Thyroid gland (tissue), 4 donors: Measurements from ENCODE around the gene RIC8B. TPM values are rescaled to one million over a fixed set of nuclear protein-coding genes. Genes with fewer than 3 reads are reported as not detected.

Experiments used
- DNase-seq, 2 donors: peaks; one replicate each; pipeline ENCODE4 v3.0.0-alpha.2; 2019
- H3K27ac ChIP-seq, 3 donors: fragments of 200-600 bp; sonication (generic); 1 replicate in 2 of 3; 2 replicates in 1 of 3; pipeline ENCODE4 v1.5.1; 2016 to 2019; ENCODE audit warnings: mild to moderate bottlenecking in 1 of 3, moderate library complexity in 1 of 3
- H3K27me3 ChIP-seq: fragments of 200-600 bp; sonication (generic); one replicate; pipeline ENCODE4 v1.5.1; 2019
- H3K36me3 ChIP-seq, 2 donors: fragments of 200-600 bp; sonication (generic); one replicate each; pipeline ENCODE4 v1.5.1; 2016 to 2019
- H3K4me1 ChIP-seq, 2 donors: fragments of 200-600 bp; sonication (generic); one replicate each; pipeline ENCODE4 v1.5.1; 2017 to 2019
- H3K4me3 ChIP-seq, 3 donors: fragments of 200-600 bp; sonication (generic); replicated peaks in 1 of 3; 1 replicate in 2 of 3; 2 replicates in 1 of 3; pipeline ENCODE4 v1.5.1; 2016; ENCODE audit warnings: mild to moderate bottlenecking in 1 of 3
- H3K9me3 ChIP-seq: fragments of 200-600 bp; sonication (generic); one replicate; pipeline ENCODE4 v1.5.1; 2017
- POLR2A ChIP-seq, 2 donors: fragments of 450-650 bp; IDR thresholded peaks; one replicate each; pipeline ENCODE4 v1.6.1; 2017; ENCODE audit warnings: antibody characterized with exemption in 2 of 2, mild to moderate bottlenecking in 2 of 2, moderate library complexity in 1 of 2
- WGBS, 2 donors: methylation state at CpG; one replicate each; pipeline ENCODE4 v1.1.5; 2017; 5-methylcytosine and 5-hydroxymethylcytosine counted together
- intact Hi-C: fragments of 100-400 bp; cut with DNase I; formaldehyde crosslinking; loops from one replicate; pipeline ENCODE4 v1.15.1; 2023
- total RNA-seq, 4 donors: library from RNA; depleted of rRNA; stranded (reverse); fragments of >200 nt; gene quantifications; one replicate each; pipeline ENCODE4 v1.2.3, GENCODE V29; 2016
- TF ChIP-seq, protein P1 (sequence below), 6 experiments: fragments of 200-600 bp in 3 of 6; fragments of 450-650 bp in 3 of 6; sonication (generic) in 3 of 6; IDR thresholded peaks; one replicate each; pipeline ENCODE4 v1.5.1; 2016 to 2019; ENCODE audit warnings: antibody characterized with exemption in 6 of 6, mild to moderate bottlenecking in 2 of 6, inconsistent platforms in 1 of 6, moderate library complexity in 1 of 6

RIC8B gene
- total RNA-seq, 4 donors from 2014 or later = 32.5 to 49.8 (median 41.6) TPM

DNA sequence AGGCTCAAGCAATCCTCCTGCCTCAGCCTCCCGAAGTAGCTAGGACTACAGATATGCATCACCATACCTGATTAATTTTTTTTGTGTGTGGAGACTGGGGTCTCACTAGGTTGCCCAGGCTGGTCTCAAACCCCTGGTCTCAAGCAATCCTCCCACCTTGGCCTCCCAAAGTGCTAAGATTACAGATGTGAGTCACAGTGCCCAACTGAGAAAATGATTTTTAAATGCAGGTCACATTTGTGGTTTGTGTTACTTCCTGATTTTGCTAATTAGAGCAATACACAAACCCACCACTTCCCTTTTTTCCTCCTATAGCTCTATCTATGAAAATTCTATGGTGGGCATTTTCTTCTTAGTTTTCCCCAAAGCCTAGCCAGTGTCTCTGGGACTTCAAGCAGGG lies 135.7 kb downstream of the RIC8B start:
- Histone ChIP-seq H3K4me1 (no peaks in the 10 kb centered on the region), H3K36me3 (no peaks in the 10 kb centered on the region), H3K9me3 (no peaks in the 10 kb centered on the region), H3K27ac (no peak overlapping the region), H3K4me3 (no peak overlapping the region), H3K27me3 (no peaks in the 10 kb centered on the region)
- DNase-seq = no peak
- intact Hi-C loops = no loop called here
- WGBS, 2 donors = 81 to 100% methylated on average over 1 of the region's 1 CpG
- TF ChIP-seq, protein P1, sequence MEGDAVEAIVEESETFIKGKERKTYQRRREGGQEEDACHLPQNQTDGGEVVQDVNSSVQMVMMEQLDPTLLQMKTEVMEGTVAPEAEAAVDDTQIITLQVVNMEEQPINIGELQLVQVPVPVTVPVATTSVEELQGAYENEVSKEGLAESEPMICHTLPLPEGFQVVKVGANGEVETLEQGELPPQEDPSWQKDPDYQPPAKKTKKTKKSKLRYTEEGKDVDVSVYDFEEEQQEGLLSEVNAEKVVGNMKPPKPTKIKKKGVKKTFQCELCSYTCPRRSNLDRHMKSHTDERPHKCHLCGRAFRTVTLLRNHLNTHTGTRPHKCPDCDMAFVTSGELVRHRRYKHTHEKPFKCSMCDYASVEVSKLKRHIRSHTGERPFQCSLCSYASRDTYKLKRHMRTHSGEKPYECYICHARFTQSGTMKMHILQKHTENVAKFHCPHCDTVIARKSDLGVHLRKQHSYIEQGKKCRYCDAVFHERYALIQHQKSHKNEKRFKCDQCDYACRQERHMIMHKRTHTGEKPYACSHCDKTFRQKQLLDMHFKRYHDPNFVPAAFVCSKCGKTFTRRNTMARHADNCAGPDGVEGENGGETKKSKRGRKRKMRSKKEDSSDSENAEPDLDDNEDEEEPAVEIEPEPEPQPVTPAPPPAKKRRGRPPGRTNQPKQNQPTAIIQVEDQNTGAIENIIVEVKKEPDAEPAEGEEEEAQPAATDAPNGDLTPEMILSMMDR (IDR thresholded peaks at IDR 0.05) = no peak
- TF ChIP-seq POLR2A (IDR thresholded peaks at IDR 0.05) = no peak

DNA sequence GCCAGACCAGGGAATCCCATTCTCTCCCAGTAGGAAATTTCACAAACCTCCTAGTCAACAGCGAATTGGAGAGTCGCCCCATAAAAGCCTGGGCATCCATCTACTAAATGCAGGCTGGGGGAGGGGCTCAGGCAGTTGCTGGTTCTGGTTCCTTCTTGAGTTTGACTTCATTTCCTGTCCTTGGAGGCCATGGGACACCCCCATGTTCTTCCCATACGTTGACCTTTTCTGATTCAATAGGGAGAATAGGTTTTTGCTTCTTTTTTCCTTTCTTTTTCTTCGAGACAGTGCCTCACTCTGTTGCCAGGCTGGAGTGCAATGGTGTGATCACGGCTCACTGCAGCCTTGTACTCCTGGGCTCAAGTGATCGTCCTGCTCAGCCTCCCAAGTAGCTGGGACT lies 137.1 kb downstream of the RIC8B start:
- intact Hi-C loops = no loop called here

DNA sequence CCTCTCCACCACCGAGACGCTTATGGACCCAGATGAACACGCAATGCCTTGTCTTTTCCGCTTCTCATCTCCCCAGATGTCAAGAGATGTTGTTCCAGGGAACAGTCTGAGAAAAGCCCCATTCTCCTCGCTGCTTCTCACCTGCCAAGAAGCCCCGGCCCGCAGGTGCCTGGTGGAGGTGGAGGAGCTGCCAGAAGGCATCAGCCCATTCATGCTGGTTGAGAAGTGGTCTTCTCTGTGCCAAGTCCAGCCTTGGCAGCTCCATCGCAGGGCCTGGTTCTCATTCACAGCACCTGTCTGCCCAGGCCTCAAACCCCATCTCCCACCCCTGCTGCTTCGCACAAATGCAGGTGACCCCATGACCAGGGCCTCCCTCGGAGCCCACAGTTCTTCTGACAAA lies 139.0 kb downstream of the RIC8B start:
- no peak for DNase-seq
- 86 to 88% methylated on average over 9 of the region's 10 CpGs for WGBS, 2 donors
- intact Hi-C loops = no loop called here

More for the DNA sequence above, 137.1 kb downstream of the RIC8B start:
- Histone ChIP-seq H3K4me1 (no peaks in the 10 kb centered on the region), H3K9me3 (no peaks in the 10 kb centered on the region), H3K36me3 (no peaks in the 10 kb centered on the region), H3K27ac (no peak overlapping the region), H3K4me3 (no peak overlapping the region), H3K27me3 (no peaks in the 10 kb centered on the region)
- WGBS, 2 donors = 84 to 91% methylated on average over 6 of the region's 6 CpGs
- no peak for TF ChIP-seq POLR2A (IDR thresholded peaks at IDR 0.05)
- TF ChIP-seq, protein P1 (IDR thresholded peaks at IDR 0.05) = no peak
- no peak for DNase-seq

DNA sequence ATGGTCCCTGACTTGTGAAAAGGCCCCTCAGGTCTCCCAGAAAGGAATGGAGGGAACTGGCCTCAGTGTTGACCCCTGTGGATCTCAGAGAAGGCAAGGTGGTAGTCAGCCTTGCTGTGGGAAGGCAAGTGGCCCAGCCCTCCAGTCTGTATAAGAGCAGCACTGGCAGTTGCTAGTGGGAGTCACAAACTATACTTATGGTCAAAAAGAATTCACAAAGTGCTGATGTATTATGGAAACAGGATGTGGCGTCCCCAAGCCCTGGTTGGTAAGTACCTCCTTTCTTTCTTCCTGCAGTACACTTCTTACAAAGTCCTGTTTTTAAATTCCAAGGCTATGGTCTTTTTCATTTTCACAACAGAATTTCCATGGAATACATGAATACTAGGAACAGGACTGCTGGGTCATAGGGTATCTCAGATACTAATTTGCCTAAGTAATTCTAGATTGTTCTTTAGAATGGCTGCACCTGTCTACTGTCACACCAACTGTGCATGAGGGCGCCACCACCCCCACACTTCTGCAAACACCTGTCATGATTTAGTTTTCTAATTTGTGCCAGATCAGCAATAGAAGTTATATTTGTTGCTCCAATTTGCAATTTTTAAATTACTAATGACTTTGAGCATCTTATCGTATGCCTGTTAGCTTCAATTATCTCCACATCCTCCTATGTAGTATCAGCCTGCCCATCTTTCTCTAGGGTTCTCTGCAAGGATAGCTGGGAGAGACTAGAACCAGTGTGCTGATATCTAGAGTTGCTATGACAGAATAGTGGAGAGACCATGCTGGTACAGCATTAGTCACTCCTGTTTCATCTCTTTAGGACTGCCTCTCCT lies 140.5 kb downstream of the RIC8B start:
- Histone ChIP-seq H3K9me3 (no peaks in the 10 kb centered on the region), H3K36me3 (no peaks in the 10 kb centered on the region), H3K27me3 (no peaks in the 10 kb centered on the region), H3K4me3 (no peak overlapping the region), H3K4me1 (no peaks in the 10 kb centered on the region), H3K27ac (no peak overlapping the region)
- TF ChIP-seq, protein P1 (IDR thresholded peaks at IDR 0.05) = no peak
- no peak for TF ChIP-seq POLR2A (IDR thresholded peaks at IDR 0.05)
- intact Hi-C loops = loop anchor here (5.0 kb wide), 1 partner anchor 528 kb away; no protein-coding TSS in a partner anchor
- 88 to 94% methylated on average over 3 of the region's 3 CpGs for WGBS, 2 donors
- DNase-seq = no peak

More for the DNA sequence above, 139.0 kb downstream of the RIC8B start:
- H3K27ac ChIP-seq = no peak overlapping the region
- H3K27me3 ChIP-seq = no peaks in the 10 kb centered on the region
- H3K36me3 ChIP-seq = no peaks in the 10 kb centered on the region
- TF ChIP-seq, protein P1 (IDR thresholded peaks at IDR 0.05) = no peak
- TF ChIP-seq POLR2A (IDR thresholded peaks at IDR 0.05) = no peak
- no peaks in the 10 kb centered on the region for H3K4me1 ChIP-seq
- no peaks in the 10 kb centered on the region for H3K9me3 ChIP-seq
- H3K4me3 ChIP-seq = no peak overlapping the region

DNA sequence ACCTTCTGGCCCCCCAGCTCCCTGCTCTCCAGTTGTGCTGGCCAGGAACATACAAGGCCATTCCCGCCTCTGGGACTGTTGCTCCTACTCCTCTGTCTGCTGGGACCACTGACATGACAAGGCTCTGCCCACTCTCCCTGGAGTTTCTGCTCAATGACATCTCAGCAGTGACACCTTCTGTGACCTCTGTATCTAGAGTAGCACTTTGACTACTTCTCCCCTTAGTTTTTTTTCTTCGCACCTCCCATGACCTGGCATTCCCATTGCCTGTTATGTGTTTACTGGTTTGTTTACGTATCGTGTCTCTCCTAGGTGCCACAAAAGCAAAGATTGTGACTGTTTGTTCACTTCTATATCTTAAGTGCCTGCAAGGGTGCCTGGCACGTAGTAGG lies 141.1 kb downstream of the RIC8B start:
- H3K27ac ChIP-seq = no peak overlapping the region
- H3K9me3 ChIP-seq = no peaks in the 10 kb centered on the region
- no peaks in the 10 kb centered on the region for H3K36me3 ChIP-seq
- TF ChIP-seq, protein P1 (IDR thresholded peaks at IDR 0.05) = no peak
- no peak for TF ChIP-seq POLR2A (IDR thresholded peaks at IDR 0.05)
- WGBS, 2 donors = 84 to 90% methylated on average over 5 of the region's 5 CpGs
- no peak overlapping the region for H3K4me3 ChIP-seq
- intact Hi-C loops = loop anchor here (5.0 kb wide), 1 partner anchor 528 kb away; no protein-coding TSS in a partner anchor
- H3K4me1 ChIP-seq = no peaks in the 10 kb centered on the region
- no peaks in the 10 kb centered on the region for H3K27me3 ChIP-seq
- no peak for DNase-seq
